H1 (cell line): ENCODE results near the gene ZNF385B. TPM values are rescaled to one million over a fixed set of nuclear protein-coding genes. Genes with fewer than 3 reads are reported as not detected.

ENCODE experiments used
- CTCF ChIA-PET: fragments of 300-600 bp; sonication (Branson Sonifier 250); formaldehyde crosslinking; loops from one replicate; lab custom pipeline; 2021; ENCODE audit not compliant: partially characterized antibody; lab: Charles Lee
- POLR2A ChIA-PET: fragments of 300-600 bp; sonication (Branson Sonifier 250); formaldehyde crosslinking; loops from one replicate; lab custom pipeline; 2021; ENCODE audit warnings: inconsistent platforms; ENCODE audit not compliant: partially characterized antibody; lab: Charles Lee
- DNase-seq, 2 experiments: peaks; one replicate each; pipeline versions ENCODE4 v3.0.0 to v3.0.0-alpha.2; 2010 to 2022; ENCODE audit warnings: low spot score in 2 of 2, low read depth in 1 of 2, mixed read lengths in 1 of 2
- FAIRE-seq: peaks from 2 replicates; lab custom pipeline; 2011; peaks lifted over from hg19 to GRCh38; lab: Jason Lieb, UNC
- H2AFZ ChIP-seq: 2 replicates; pipeline ENCODE4 v1.8.1; 2012; ENCODE audit warnings: low read length, inconsistent platforms
- H2AK5ac ChIP-seq: 2 replicates; pipeline ENCODE4 v1.6.1; 2013; ENCODE audit warnings: low read depth, low read length
- H2BK120ac ChIP-seq: replicated peaks from 2 replicates; pipeline ENCODE3; 2013; ENCODE audit warnings: low read depth, low read length, inconsistent platforms
- H2BK12ac ChIP-seq: 2 replicates; pipeline ENCODE4 v1.6.1; 2013; ENCODE audit warnings: low read depth, low read length
- H2BK15ac ChIP-seq: 2 replicates; pipeline ENCODE4 v1.6.1; 2013; ENCODE audit warnings: low read length
- H2BK20ac ChIP-seq: 2 replicates; pipeline ENCODE4 v1.6.1; 2013; ENCODE audit warnings: low read length
- H2BK5ac ChIP-seq: 2 replicates; pipeline ENCODE4 v1.6.1; 2013; ENCODE audit warnings: low read depth, low read length
- H3K14ac ChIP-seq: 2 replicates; pipeline ENCODE4 v1.6.1; 2013; ENCODE audit warnings: inconsistent platforms; ENCODE audit not compliant: insufficient read length
- H3K18ac ChIP-seq: 2 replicates; pipeline ENCODE4 v1.6.1; 2013; ENCODE audit warnings: low read length; ENCODE audit errors: extremely low read depth
- H3K23ac ChIP-seq: 2 replicates; pipeline ENCODE4 v1.6.1; 2013; ENCODE audit warnings: inconsistent platforms; ENCODE audit not compliant: insufficient read length
- H3K23me2 ChIP-seq: 2 replicates; pipeline ENCODE4 v1.6.1; 2013; ENCODE audit warnings: low read depth, low read length
- H3K27ac ChIP-seq: 2 replicates; pipeline ENCODE4 v1.6.1; 2011; ENCODE audit warnings: low read depth, low read length, inconsistent platforms
- H3K27me3 ChIP-seq, 4 experiments: replicated peaks in 1 of 4; 1 replicate in 1 of 4; 2 replicates in 3 of 4; pipeline versions ENCODE4 v1.6.1 to v1.8.1; 2011 to 2013; ENCODE audit warnings: low read length in 3 of 4, mild to moderate bottlenecking in 3 of 4, inconsistent platforms in 2 of 4, mixed read lengths in 2 of 4, moderate library complexity in 1 of 4; ENCODE audit not compliant: control insufficient read depth in 3 of 4, insufficient read depth in 3 of 4; ENCODE audit errors: extremely low read depth in 1 of 4
- H3K36me3 ChIP-seq, 4 experiments: 2 replicates each; pipeline versions ENCODE4 v1.6.1 to v1.8.1; 2011 to 2013; ENCODE audit warnings: mild to moderate bottlenecking in 4 of 4, low read length in 3 of 4, moderate library complexity in 2 of 4, control low read depth in 1 of 4, inconsistent platforms in 1 of 4; ENCODE audit not compliant: insufficient read depth in 4 of 4, control insufficient read depth in 2 of 4
- H3K4ac ChIP-seq: replicated peaks from 2 replicates; pipeline ENCODE3; 2013; ENCODE audit warnings: low read length, low read depth, mixed read lengths, inconsistent platforms; ENCODE audit not compliant: insufficient read length
- H3K4me1 ChIP-seq, 4 experiments: replicated peaks in 1 of 4; 1 replicate in 1 of 4; 2 replicates in 3 of 4; pipeline versions ENCODE4 v1.6.1 to v1.8.1; 2011 to 2013; ENCODE audit warnings: low read length in 3 of 4, inconsistent platforms in 2 of 4, mixed read lengths in 1 of 4; ENCODE audit not compliant: insufficient read depth in 4 of 4, control insufficient read depth in 3 of 4
- H3K4me2 ChIP-seq, 2 experiments: 2 replicates each; pipeline versions ENCODE4 v1.6.1 to v1.8.1; 2011 to 2013; ENCODE audit warnings: low read depth in 2 of 2, low read length in 2 of 2, control low read depth in 1 of 2, inconsistent platforms in 1 of 2, mild to moderate bottlenecking in 1 of 2; ENCODE audit not compliant: insufficient read depth in 1 of 2
- H3K4me3 ChIP-seq, 4 experiments: fragments of 200-600, 300-600 bp in 1 of 4; sonication (generic), shearing (Covaris generic), sonication (Bioruptor Twin) in 1 of 4; 2 replicates each; pipeline versions ENCODE4 v1.5.1 to v1.8.1; 2011 to 2016; ENCODE audit warnings: low read length in 4 of 4, low read depth in 3 of 4, control low read depth in 2 of 4, inconsistent platforms in 2 of 4, mild to moderate bottlenecking in 2 of 4, mixed read lengths in 1 of 4, moderate library complexity in 1 of 4; ENCODE audit not compliant: insufficient read depth in 2 of 4; ENCODE audit errors: extremely low read depth in 1 of 4
- H3K56ac ChIP-seq: replicated peaks from 2 replicates; pipeline ENCODE3; 2013; ENCODE audit warnings: low read depth, mild to moderate bottlenecking, mixed read lengths, low read length, inconsistent platforms; ENCODE audit not compliant: insufficient read length
- H3K79me1 ChIP-seq: 2 replicates; pipeline ENCODE4 v1.6.1; 2013; ENCODE audit warnings: low read depth, low read length, control low read depth
- H3K79me2 ChIP-seq, 2 experiments: 2 replicates each; pipeline versions ENCODE4 v1.6.1 to v1.8.1; 2012 to 2013; ENCODE audit warnings: low read length in 2 of 2, mild to moderate bottlenecking in 2 of 2, inconsistent platforms in 1 of 2; ENCODE audit not compliant: insufficient read depth in 2 of 2, control insufficient read depth in 1 of 2
- H3K9ac ChIP-seq, 4 experiments: replicated peaks in 1 of 4; 1 replicate in 1 of 4; 2 replicates in 3 of 4; pipeline versions ENCODE4 v1.6.1 to v1.8.1; 2011 to 2013; ENCODE audit warnings: low read depth in 3 of 4, low read length in 3 of 4, control low read depth in 2 of 4, mild to moderate bottlenecking in 2 of 4, moderate library complexity in 2 of 4, inconsistent platforms in 1 of 4; ENCODE audit errors: extremely low read depth in 1 of 4
- H3K9me3 ChIP-seq, 2 experiments: 2 replicates each; pipeline versions ENCODE4 v1.6.1 to v1.8.1; 2012 to 2013; ENCODE audit warnings: mild to moderate bottlenecking in 2 of 2, moderate library complexity in 2 of 2, control low read depth in 1 of 2, inconsistent platforms in 1 of 2, low read depth in 1 of 2, low read length in 1 of 2, mixed read lengths in 1 of 2; ENCODE audit not compliant: insufficient read depth in 2 of 2
- H4K20me1 ChIP-seq, 2 experiments: replicated peaks in 1 of 2; 2 replicates each; pipeline versions ENCODE3 to v1.8.1; 2011 to 2013; ENCODE audit warnings: inconsistent platforms in 2 of 2, low read length in 2 of 2, mild to moderate bottlenecking in 1 of 2; ENCODE audit not compliant: insufficient read depth in 2 of 2, control insufficient read depth in 1 of 2
- H4K5ac ChIP-seq: 2 replicates; pipeline ENCODE4 v1.6.1; 2013; ENCODE audit warnings: low read length, low read depth, mixed read lengths, inconsistent platforms; ENCODE audit not compliant: insufficient read length
- H4K8ac ChIP-seq: 2 replicates; pipeline ENCODE4 v1.8.0; 2013; ENCODE audit warnings: mild to moderate bottlenecking, moderate library complexity, low read length, inconsistent platforms; ENCODE audit not compliant: insufficient read depth; ENCODE audit errors: extremely low read depth
- H4K91ac ChIP-seq: replicated peaks from 2 replicates; pipeline ENCODE3; 2013; ENCODE audit warnings: low read length, mixed read lengths, inconsistent platforms; ENCODE audit not compliant: insufficient read length
- CBX5 ChIP-seq: fragments of 300-800, 300-1000 bp; sonication (generic); IDR thresholded peaks from 2 replicates; pipeline ENCODE4 v1.7.1; 2016; ENCODE audit warnings: antibody characterized with exemption, low read length, low read depth
- CEBPB ChIP-seq: IDR thresholded peaks from 2 replicates; pipeline ENCODE4 v1.6.1; 2012; ENCODE audit warnings: low read depth, low read length
- CREB1 ChIP-seq: IDR thresholded peaks from 2 replicates; pipeline ENCODE4 v1.6.1; 2012; ENCODE audit warnings: inconsistent platforms
- EZH2 ChIP-seq: fragments of 200-600 bp; sonication (generic); IDR thresholded peaks from 2 replicates; pipeline ENCODE4 v1.7.1; 2012; ENCODE audit warnings: low read depth, mild to moderate bottlenecking, moderate library complexity, low read length, inconsistent platforms; ENCODE audit not compliant: severe bottlenecking
- GABPA ChIP-seq: IDR thresholded peaks from 2 replicates; pipeline ENCODE4 v1.6.1; 2011; ENCODE audit warnings: mild to moderate bottlenecking, low read length, moderate library complexity, borderline replicate concordance; ENCODE audit not compliant: insufficient read depth
- NANOG ChIP-seq: IDR thresholded peaks from 2 replicates; pipeline ENCODE4 v1.6.1; 2011; ENCODE audit warnings: low read length, low read depth, mild to moderate bottlenecking, inconsistent platforms; ENCODE audit not compliant: insufficient read depth, poor library complexity, severe bottlenecking
- PHF8 ChIP-seq: fragments of 200-600 bp; sonication (generic); conservative IDR thresholded peaks from 2 replicates; pipeline ENCODE4 v1.7.1; 2012; ENCODE audit warnings: low read depth, mild to moderate bottlenecking, inconsistent platforms, low read length, moderate library complexity
- RFX5 ChIP-seq: IDR thresholded peaks from 2 replicates; pipeline ENCODE4 v1.6.1; 2011; ENCODE audit warnings: low read depth, low read length, improper control_type of control experiment, borderline replicate concordance
- RXRA ChIP-seq: IDR thresholded peaks from 2 replicates; pipeline ENCODE4 v1.6.1; 2011; ENCODE audit warnings: low read depth, mild to moderate bottlenecking, low read length, moderate library complexity; ENCODE audit not compliant: insufficient read depth
- SAP30 ChIP-seq: fragments of 300-600 bp; sonication (generic); IDR thresholded peaks from 2 replicates; pipeline ENCODE4 v1.7.1; 2012; ENCODE audit warnings: low read length, moderate library complexity, mild to moderate bottlenecking, inconsistent platforms; ENCODE audit not compliant: insufficient read depth, insufficient replicate concordance
- TCF12 ChIP-seq: IDR thresholded peaks from 2 replicates; pipeline ENCODE4 v1.6.1; 2011; ENCODE audit warnings: low read depth, mild to moderate bottlenecking, low read length
- USF2 ChIP-seq: IDR thresholded peaks from 2 replicates; pipeline ENCODE4 v1.6.1; 2011; ENCODE audit warnings: low read length, improper control_type of control experiment
- ZNF274 ChIP-seq: IDR thresholded peaks from 2 replicates; pipeline ENCODE4 v1.7.0; 2012; ENCODE audit warnings: low read length, borderline replicate concordance; ENCODE audit errors: extremely low read depth
- WGBS, 2 experiments: shearing (Covaris generic) in 1 of 2; methylation state at CpG; one replicate each; pipeline versions ENCODE4 v1.1.6 to v1.1.7; 2013 to 2015; ENCODE audit warnings: low lambda C conversion rate in 2 of 2, mixed read lengths in 2 of 2, inconsistent platforms in 1 of 2, low coverage in 1 of 2, missing lambda C conversion rate in 1 of 2; ENCODE audit not compliant: insufficient replicate concordance in 2 of 2, insufficient coverage in 1 of 2, insufficient read length in 1 of 2; ENCODE audit errors: extremely low coverage in 1 of 2, missing lambda C conversion rate in 1 of 2; 5-methylcytosine and 5-hydroxymethylcytosine counted together
- polyA plus RNA-seq, 7 experiments: library from polyadenylated mRNA; depleted of rRNA in 3 of 7; stranded (reverse) in 5 of 7; unstranded in 2 of 7; fragments of >200 nt in 5 of 7; fragments of 200-250 nt in 2 of 7; gene quantifications; 1 replicate in 5 of 7; 2 replicates in 1 of 7; 4 replicates in 1 of 7; pipeline versions ENCODE4 v1.2.1 to v1.2.3, GENCODE V29; 2011 to 2013; ENCODE audit warnings: missing spikeins in 2 of 7, mixed read lengths in 2 of 7
- total RNA-seq: library from RNA; stranded (reverse); fragmentation: NEBNext Ultra II Directional; extraction: Animal tissue kit (Norgen Biotek cat#: 25700); gene quantifications from 2 replicates; pipeline ENCODE4 v1.2.1, GENCODE V29; 2021

Gene ZNF385B
- total and polyA plus RNA-seq, 2 of the 8 experiments (the other 6 are each of a cell fraction or from before 2014, with no cell fraction given), result 1.1 to 3.7 TPM

- no peaks in the 10 kb centered on the region for H3K79me1 ChIP-seq
- 79% methylated on average over 3 of the region's 3 CpGs; no CpG with 5 or more reads in 1 of the 2 experiments for WGBS, 2 experiments
- no peak for FAIRE-seq
- no peak overlapping the region for H3K4ac ChIP-seq
- H2BK120ac ChIP-seq, result no peak overlapping the region
- no peak overlapping the region for H2BK15ac ChIP-seq
- no peak overlapping the region for H3K27ac ChIP-seq
- H3K9me3 ChIP-seq, result no peaks in the 10 kb centered on the region
- no peaks in the 10 kb centered on the region for H3K4me1 ChIP-seq
- no peak overlapping the region for H4K8ac ChIP-seq
- no peak overlapping the region for H2BK12ac ChIP-seq
- CTCF ChIA-PET, result interaction anchor here (0.6 to 1.6 kb wide), 5 partner anchors 11 to 600 kb away, joined by 3 to 5 read pairs (median 3); no protein-coding TSS in a partner anchor
- H4K5ac ChIP-seq, result no peak overlapping the region
- no peaks in the 10 kb centered on the region for H3K23me2 ChIP-seq
- POLR2A ChIA-PET, result no interaction called here
- no peak overlapping the region for H3K56ac ChIP-seq
- no peaks in the 10 kb centered on the region for H3K27me3 ChIP-seq
- H3K23ac ChIP-seq, result no peak overlapping the region
- H3K36me3 ChIP-seq, result no peaks in the 10 kb centered on the region
- H4K91ac ChIP-seq, result no peak overlapping the region
- H2AK5ac ChIP-seq, result no peak overlapping the region
- H2BK5ac ChIP-seq, result no peak overlapping the region
- H2BK20ac ChIP-seq, result no peak overlapping the region
- H3K4me3 ChIP-seq, result no peak overlapping the region
- H3K79me2 ChIP-seq, result no peaks in the 10 kb centered on the region
- no peak for DNase-seq
- H2AFZ ChIP-seq, result no peak overlapping the region
- H3K18ac ChIP-seq, result no peak overlapping the region
- H3K9ac ChIP-seq, result no peak overlapping the region
- H3K14ac ChIP-seq, result no peak overlapping the region
- no peaks in the 10 kb centered on the region for H4K20me1 ChIP-seq
- H3K4me2 ChIP-seq, result no peak overlapping the region
- TF ChIP-seq SAP30, result no peak
- no peak for TF ChIP-seq CBX5
- no peak for TF ChIP-seq EZH2
- TF ChIP-seq CREB1, result no peak
- TF ChIP-seq ZNF274, result no peak
- TF ChIP-seq USF2, result no peak
- TF ChIP-seq RFX5, result no peak
- TF ChIP-seq PHF8, result no peak
- no peak for TF ChIP-seq CEBPB
- TF ChIP-seq TCF12, result no peak
- TF ChIP-seq NANOG, result no peak
- TF ChIP-seq RXRA, result no peak
- no peak for TF ChIP-seq GABPA
Measured at GRCh38 chr2:179479947-179480346, 381.5 kb downstream of the ZNF385B start.
